ENCODE measurements around the gene ZSCAN12.
"Not testable (repeated sequence)": the region's sequence is repeated elsewhere in the genome, so short reads cannot be mapped to it uniquely, and the experiment has no call there.

Gene ZSCAN12

GRCh38 chr6:28399350-28400121 is at the start of gene ZSCAN12:
ZSCAN12 (minus strand) TSS chr6:28399747; CDS start chr6:28398405, 1,342 bp downstream.
- DNase-seq, result peak; percentile 91

- no peak for DNase-seq
Observed at GRCh38 chr6:28449056-28449455, 49.5 kb upstream of the ZSCAN12 start.

- DNase-seq, result not testable (repeated sequence)
Observed at GRCh38 chr6:28447512-28447906, 48.0 kb upstream of the ZSCAN12 start.

GRCh38 chr6:28446818-28447511 is 47.4 kb upstream of the ZSCAN12 start:
- DNase-seq, result peak; percentile 55

GRCh38 chr6:28444759-28445158 is 45.2 kb upstream of the ZSCAN12 start:
- DNase-seq, result not testable (repeated sequence)

GRCh38 chr6:28443112-28443773 is 43.7 kb upstream of the ZSCAN12 start, which contains the start of gene ZSCAN23:
ZSCAN23 (minus strand) TSS chr6:28443491; CDS start chr6:28436266, 7,225 bp downstream.
- peak; percentile 86 for DNase-seq

GRCh38 chr6:28442586-28442985 is 43.0 kb upstream of the ZSCAN12 start:
- no peak for DNase-seq

- no peak for DNase-seq
Observed at GRCh38 chr6:28436404-28436803, 36.9 kb upstream of the ZSCAN12 start.

- DNase-seq, result no peak
Observed at GRCh38 chr6:28433119-28433518, 33.6 kb upstream of the ZSCAN12 start.

- no peak for DNase-seq
Observed at GRCh38 chr6:28429781-28430180, 30.2 kb upstream of the ZSCAN12 start.

GRCh38 chr6:28425944-28426541 is 26.5 kb upstream of the ZSCAN12 start:
- no peak for DNase-seq

GRCh38 chr6:28424163-28424562 is 24.6 kb upstream of the ZSCAN12 start:
- DNase-seq, result no peak

GRCh38 chr6:28423546-28423945 is 24.0 kb upstream of the ZSCAN12 start:
- DNase-seq, result no peak

GRCh38 chr6:28413681-28414080 is 14.1 kb upstream of the ZSCAN12 start:
- no peak for DNase-seq

GRCh38 chr6:28410767-28411166 is 11.2 kb upstream of the ZSCAN12 start:
- DNase-seq, result no peak

- DNase-seq, result no peak
Observed at GRCh38 chr6:28408076-28408802, 8.7 kb upstream of the ZSCAN12 start.

- DNase-seq, result no peak
Observed at GRCh38 chr6:28407401-28407800, 7.9 kb upstream of the ZSCAN12 start.

- DNase-seq, result not testable (repeated sequence)
Observed at GRCh38 chr6:28403923-28404322, 4.4 kb upstream of the ZSCAN12 start.

- DNase-seq, result no peak
Observed at GRCh38 chr6:28402197-28402596, 2.6 kb upstream of the ZSCAN12 start.

GRCh38 chr6:28401172-28401571 is 1.6 kb upstream of the ZSCAN12 start:
- no peak for DNase-seq

GRCh38 chr6:28400122-28400451 is 540 bp upstream of the ZSCAN12 start:
- DNase-seq, result no peak

- DNase-seq, result no peak
Observed at GRCh38 chr6:28395918-28396317, 3.6 kb downstream of the ZSCAN12 start.

Measured in right forelimb (tissue), 1 donor.